PFSK-1 (cell line): ENCODE data around the gene PRELID1.

ENCODE experiments used
- FOXP2 ChIP-seq: optimal IDR thresholded peaks from 2 replicates; pipeline ENCODE3; 2011; ENCODE audit warnings: borderline replicate concordance, control low read depth, inconsistent platforms; ENCODE audit not compliant: insufficient read depth; ENCODE audit errors: extremely low read length, extremely low read depth
- POLR2AphosphoS5 ChIP-seq: IDR thresholded peaks from 2 replicates; pipeline ENCODE4 v1.6.1; 2012; ENCODE audit warnings: low read depth, mild to moderate bottlenecking, control low read depth, low read length, moderate library complexity
- SIN3A ChIP-seq: IDR thresholded peaks from 2 replicates; pipeline ENCODE4 v1.6.1; 2012; ENCODE audit warnings: mild to moderate bottlenecking, low read length, moderate library complexity, borderline replicate concordance; ENCODE audit not compliant: insufficient read depth
- TAF1 ChIP-seq: IDR thresholded peaks from 2 replicates; pipeline ENCODE4 v1.6.1; 2012; ENCODE audit warnings: low read length, control low read depth, borderline replicate concordance; ENCODE audit not compliant: insufficient read depth
- TF ChIP-seq, protein P1 (sequence below), 2 experiments: IDR thresholded peaks; 2 replicates each; pipeline versions ENCODE4 v1.6.1 to v1.8.0; 2011 to 2012; ENCODE audit warnings: low read depth in 2 of 2, low read length in 2 of 2, control low read depth in 1 of 2, inconsistent platforms in 1 of 2, mild to moderate bottlenecking in 1 of 2, moderate library complexity in 1 of 2; ENCODE audit not compliant: insufficient read depth in 1 of 2

Gene PRELID1

DNA sequence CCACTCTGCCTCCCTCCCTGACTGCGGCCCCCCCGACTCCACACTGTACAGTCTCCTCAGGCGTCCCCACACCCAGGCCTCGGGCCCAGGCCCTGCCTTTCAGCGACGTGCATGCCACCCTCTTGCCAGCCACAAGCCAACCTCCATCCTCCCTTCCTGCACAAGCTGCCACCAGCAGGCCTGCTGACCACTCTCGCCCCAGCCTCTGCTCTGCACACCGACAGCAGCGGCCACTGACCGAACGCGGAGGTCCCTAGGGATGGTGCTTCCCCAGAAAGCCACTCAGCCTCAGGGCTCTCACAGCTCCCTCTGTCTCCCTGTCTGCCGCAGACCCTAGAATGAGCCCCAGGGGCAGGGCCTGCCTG lies 29.3 kb downstream of the PRELID1 start:
- TF ChIP-seq, protein P1, sequence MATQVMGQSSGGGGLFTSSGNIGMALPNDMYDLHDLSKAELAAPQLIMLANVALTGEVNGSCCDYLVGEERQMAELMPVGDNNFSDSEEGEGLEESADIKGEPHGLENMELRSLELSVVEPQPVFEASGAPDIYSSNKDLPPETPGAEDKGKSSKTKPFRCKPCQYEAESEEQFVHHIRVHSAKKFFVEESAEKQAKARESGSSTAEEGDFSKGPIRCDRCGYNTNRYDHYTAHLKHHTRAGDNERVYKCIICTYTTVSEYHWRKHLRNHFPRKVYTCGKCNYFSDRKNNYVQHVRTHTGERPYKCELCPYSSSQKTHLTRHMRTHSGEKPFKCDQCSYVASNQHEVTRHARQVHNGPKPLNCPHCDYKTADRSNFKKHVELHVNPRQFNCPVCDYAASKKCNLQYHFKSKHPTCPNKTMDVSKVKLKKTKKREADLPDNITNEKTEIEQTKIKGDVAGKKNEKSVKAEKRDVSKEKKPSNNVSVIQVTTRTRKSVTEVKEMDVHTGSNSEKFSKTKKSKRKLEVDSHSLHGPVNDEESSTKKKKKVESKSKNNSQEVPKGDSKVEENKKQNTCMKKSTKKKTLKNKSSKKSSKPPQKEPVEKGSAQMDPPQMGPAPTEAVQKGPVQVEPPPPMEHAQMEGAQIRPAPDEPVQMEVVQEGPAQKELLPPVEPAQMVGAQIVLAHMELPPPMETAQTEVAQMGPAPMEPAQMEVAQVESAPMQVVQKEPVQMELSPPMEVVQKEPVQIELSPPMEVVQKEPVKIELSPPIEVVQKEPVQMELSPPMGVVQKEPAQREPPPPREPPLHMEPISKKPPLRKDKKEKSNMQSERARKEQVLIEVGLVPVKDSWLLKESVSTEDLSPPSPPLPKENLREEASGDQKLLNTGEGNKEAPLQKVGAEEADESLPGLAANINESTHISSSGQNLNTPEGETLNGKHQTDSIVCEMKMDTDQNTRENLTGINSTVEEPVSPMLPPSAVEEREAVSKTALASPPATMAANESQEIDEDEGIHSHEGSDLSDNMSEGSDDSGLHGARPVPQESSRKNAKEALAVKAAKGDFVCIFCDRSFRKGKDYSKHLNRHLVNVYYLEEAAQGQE (IDR thresholded peaks at IDR 0.05; ENCODE audit: insufficient read depth in 1 of 2, low read depth in 2 of 2, low read length in 2 of 2), result no peak
- TF ChIP-seq FOXP2, result no peak

DNA sequence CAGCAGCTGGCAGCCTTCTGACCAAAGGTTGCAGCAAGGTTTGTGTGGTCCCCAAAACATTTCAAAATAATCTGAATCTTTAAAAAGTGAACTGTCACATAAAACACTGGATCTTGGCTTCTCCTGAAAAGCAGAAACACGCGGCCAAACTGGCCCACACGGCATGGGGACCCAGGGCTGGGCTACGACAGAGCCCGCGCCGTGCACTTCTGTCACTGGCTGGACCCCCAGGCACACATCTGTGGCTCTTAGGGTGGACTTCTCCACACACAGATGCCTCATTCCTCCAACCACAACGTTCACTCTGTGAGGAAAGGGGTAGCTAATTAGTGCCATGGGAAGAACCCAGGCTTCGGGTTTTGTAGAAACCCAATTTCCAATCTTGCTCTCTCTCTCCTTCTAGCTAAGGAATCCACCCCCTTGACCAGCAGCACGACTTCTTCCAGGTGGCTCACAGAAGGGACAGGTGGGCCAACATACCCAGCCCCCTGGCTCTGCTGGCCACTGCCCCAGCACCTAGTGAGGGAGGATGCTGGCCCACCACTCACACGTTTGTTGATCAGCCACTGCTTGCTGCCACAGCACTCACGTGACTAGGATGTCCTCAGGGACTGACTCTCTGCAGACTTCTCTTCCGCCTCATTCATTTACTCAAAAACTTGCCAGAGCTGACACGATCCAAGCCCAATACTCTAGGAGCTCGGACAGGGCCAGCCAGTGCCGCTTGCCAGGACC lies 30.0 kb downstream of the PRELID1 start:
- TF ChIP-seq TAF1 (no peak), FOXP2 (no peak), POLR2AphosphoS5 (no peak), SIN3A (no peak)
- TF ChIP-seq, protein P1 (IDR thresholded peaks at IDR 0.05; ENCODE audit: insufficient read depth in 1 of 2, low read depth in 2 of 2, low read length in 2 of 2), result no peak

DNA sequence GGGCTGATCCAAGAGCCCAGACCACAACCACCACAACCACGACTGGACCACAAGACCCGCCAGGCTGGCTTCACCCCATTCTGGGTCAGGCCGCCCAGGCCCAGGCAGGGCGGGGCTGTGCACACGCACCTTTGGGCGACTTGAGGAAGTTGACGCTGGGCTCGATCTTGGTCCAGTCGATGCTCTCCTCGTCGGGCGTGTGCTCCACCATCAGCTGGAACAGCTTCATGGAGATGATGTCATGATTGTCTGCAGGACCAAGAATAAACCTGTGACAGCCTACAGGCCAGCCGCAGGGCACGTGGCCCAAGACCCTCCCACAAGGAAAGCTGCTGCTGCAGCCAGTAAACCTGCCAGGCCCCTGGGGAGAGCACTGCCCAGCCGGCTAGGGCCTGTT lies 30.6 kb downstream of the PRELID1 start:
- no peak for TF ChIP-seq POLR2AphosphoS5
- TF ChIP-seq, protein P1 (IDR thresholded peaks at IDR 0.05; ENCODE audit: insufficient read depth in 1 of 2, low read depth in 2 of 2, low read length in 2 of 2), result no peak
- TF ChIP-seq FOXP2, result no peak
- no peak for TF ChIP-seq SIN3A
- TF ChIP-seq TAF1, result no peak

DNA sequence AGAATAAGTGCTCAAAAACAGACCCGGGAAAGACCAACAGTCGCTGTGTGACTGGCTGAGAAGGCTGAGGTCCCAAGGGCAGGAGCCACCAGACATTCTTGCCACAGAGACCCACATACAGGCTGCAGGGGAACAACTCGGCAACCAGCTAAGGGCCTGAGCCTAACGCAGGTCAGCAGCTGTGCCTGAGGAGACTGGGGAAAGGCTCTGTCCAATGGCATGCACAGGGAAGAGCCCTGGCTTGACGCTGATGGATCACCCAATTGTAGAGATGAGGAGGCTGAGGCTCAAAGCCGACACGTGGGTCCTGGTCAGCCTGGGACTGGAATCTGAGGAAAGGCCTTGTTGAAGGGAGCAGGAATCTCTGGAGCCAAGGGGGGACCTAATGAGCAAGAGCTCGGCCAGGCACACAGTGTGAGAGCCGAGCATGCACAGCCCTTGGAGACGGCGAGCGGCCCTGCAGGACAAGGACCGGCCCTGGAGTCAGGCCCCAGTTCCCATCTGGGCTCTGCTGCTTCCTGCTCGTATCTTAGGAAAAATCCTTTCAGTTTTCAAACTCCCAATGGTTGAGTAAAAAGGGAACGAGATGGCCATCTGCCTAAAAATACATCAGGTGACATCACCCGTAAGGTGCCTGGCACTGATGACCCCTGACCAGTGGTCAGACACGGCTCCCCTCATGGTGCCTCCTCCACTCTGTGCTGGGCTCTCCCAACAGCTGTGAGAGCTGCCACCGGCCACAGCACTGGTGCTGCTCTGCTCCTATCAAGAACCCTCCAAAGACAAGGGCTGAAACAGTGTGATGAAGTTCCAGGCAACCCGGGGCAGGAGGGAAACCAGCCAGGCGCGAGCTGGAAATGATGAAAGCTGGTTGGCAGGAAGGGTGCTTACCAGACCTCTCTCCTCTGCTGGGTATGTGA lies 31.4 kb downstream of the PRELID1 start:
- TF ChIP-seq, protein P1 (IDR thresholded peaks at IDR 0.05; ENCODE audit: insufficient read depth in 1 of 2, low read depth in 2 of 2, low read length in 2 of 2), result no peak
- TF ChIP-seq TAF1, result no peak
- TF ChIP-seq SIN3A, result no peak
- TF ChIP-seq POLR2AphosphoS5, result no peak
- no peak for TF ChIP-seq FOXP2
